Cardiac muscle cell (in vitro differentiated cells and primary cell): Measurements from ENCODE around the gene DYDC2. TPM values are rescaled to one million over a fixed set of nuclear protein-coding genes. Genes with fewer than 3 reads are reported as not detected.
"Not testable (repeated sequence)": the region's sequence is repeated elsewhere in the genome, so short reads cannot be mapped to it uniquely, and the experiment has no call there.

ENCODE experiments used
- DNase-seq, 2 donors: peaks; one replicate each; pipeline versions ENCODE4 v3.0.0 to v3.0.0-alpha.2; 2010 to 2017; ENCODE audit warnings: low read depth in 1 of 2, low spot score in 1 of 2
- H3K27ac ChIP-seq: fragments of 200-600 bp; sonication (generic); 2 replicates; pipeline ENCODE4 v1.5.1; 2016
- H3K27me3 ChIP-seq: fragments of 200-600 bp; sonication (generic); 2 replicates; pipeline ENCODE4 v1.6.0; 2016; ENCODE audit warnings: control low read depth
- H3K36me3 ChIP-seq: fragments of 200-600 bp; sonication (generic); 2 replicates; pipeline ENCODE4 v1.5.1; 2016; ENCODE audit warnings: control low read depth
- H3K4me1 ChIP-seq: fragments of 200-600 bp; sonication (generic); 2 replicates; pipeline ENCODE4 v1.8.1; 2017; ENCODE audit warnings: low read depth, mild to moderate bottlenecking, mixed run types
- H3K4me3 ChIP-seq: fragments of 200-600 bp; sonication (generic); 2 replicates; pipeline ENCODE4 v1.5.1; 2016; ENCODE audit warnings: mild to moderate bottlenecking
- H3K9me3 ChIP-seq: fragments of 200-600 bp; sonication (generic); 2 replicates; pipeline ENCODE4 v1.5.1; 2017; ENCODE audit warnings: low read depth, mild to moderate bottlenecking, control low read depth
- polyA plus RNA-seq: library from polyadenylated mRNA; unstranded; fragments of >200 nt; fragmentation: Nextera tagmentation; extraction: Ambion mirVana; gene quantifications from 2 replicates; pipeline ENCODE4 v1.2.1, GENCODE V29; 2016
- total RNA-seq: library from RNA; depleted of rRNA; stranded (reverse); fragments of >200 nt; gene quantifications from 2 replicates; pipeline ENCODE4 v1.2.3, GENCODE V29; 2016
- TF ChIP-seq, protein P1 (sequence below): IDR thresholded peaks from 2 replicates; pipeline ENCODE4 v1.5.1; 2012; ENCODE audit warnings: low read depth, mild to moderate bottlenecking, low read length

Gene DYDC2
- total and polyA plus RNA-seq, 2 experiments from 2014 or later, result 0.62 TPM; not detected in 1

GRCh38 chr10:80412486-80412885 lies 55.9 kb downstream of the DYDC2 start:
- no peak for DNase-seq
- H3K4me1 ChIP-seq, result peaks cover 62% of the 10 kb centered on the region
- TF ChIP-seq, protein P1, sequence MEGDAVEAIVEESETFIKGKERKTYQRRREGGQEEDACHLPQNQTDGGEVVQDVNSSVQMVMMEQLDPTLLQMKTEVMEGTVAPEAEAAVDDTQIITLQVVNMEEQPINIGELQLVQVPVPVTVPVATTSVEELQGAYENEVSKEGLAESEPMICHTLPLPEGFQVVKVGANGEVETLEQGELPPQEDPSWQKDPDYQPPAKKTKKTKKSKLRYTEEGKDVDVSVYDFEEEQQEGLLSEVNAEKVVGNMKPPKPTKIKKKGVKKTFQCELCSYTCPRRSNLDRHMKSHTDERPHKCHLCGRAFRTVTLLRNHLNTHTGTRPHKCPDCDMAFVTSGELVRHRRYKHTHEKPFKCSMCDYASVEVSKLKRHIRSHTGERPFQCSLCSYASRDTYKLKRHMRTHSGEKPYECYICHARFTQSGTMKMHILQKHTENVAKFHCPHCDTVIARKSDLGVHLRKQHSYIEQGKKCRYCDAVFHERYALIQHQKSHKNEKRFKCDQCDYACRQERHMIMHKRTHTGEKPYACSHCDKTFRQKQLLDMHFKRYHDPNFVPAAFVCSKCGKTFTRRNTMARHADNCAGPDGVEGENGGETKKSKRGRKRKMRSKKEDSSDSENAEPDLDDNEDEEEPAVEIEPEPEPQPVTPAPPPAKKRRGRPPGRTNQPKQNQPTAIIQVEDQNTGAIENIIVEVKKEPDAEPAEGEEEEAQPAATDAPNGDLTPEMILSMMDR, result no peak
- H3K27ac ChIP-seq, result no peak overlapping the region
- no peaks in the 10 kb centered on the region for H3K36me3 ChIP-seq
- H3K27me3 ChIP-seq, result no peaks in the 10 kb centered on the region
- no peak overlapping the region for H3K4me3 ChIP-seq
- no peaks in the 10 kb centered on the region for H3K9me3 ChIP-seq

DNA sequence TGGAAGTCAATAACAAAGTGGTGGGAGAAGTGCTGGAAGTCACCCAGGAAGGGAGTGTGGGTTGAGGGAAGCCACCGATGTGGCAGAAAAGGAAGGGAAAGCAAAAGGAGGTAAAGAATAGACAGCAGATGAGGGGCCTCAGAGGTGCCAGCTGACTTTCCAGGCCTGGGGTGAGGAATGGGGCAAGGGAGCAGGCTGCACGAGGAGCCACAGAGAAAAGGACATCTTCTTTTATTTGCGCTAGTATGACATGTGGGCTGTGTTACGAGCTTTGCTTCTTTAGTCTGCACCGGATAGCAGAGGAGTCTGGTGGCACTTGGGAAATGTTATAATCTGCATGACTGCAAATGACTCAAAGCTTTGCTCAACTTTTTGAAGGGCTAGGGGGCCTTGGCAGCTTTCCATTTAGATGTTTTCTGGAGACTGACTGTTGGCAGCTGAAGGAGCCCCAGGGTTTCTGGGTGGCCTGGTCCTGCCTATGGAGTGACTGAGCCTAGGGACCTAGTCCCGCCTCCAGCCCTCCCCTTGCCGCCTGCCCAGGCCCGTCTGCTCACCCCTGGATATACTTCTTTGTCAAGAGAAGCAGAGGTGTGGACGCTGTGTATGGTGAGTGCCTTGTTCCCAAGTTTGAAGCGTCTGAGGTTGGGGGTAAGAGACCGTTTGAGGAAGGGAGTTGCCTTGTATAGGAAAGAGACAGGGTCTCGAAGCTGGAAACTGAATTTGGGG lies 56.9 kb downstream of the DYDC2 start:
- TF ChIP-seq, protein P1, result no peak
- H3K27ac ChIP-seq, result peak overlapping the region; percentile 62
- H3K9me3 ChIP-seq, result no peaks in the 10 kb centered on the region
- no peak overlapping the region for H3K4me3 ChIP-seq
- H3K27me3 ChIP-seq, result no peaks in the 10 kb centered on the region
- no peaks in the 10 kb centered on the region for H3K36me3 ChIP-seq
- peaks cover 62% of the 10 kb centered on the region for H3K4me1 ChIP-seq
- peak; percentile 62 to 83 for DNase-seq

- no peak for DNase-seq
- TF ChIP-seq, protein P1, result no peak
- H3K27me3 ChIP-seq, result no peaks in the 10 kb centered on the region
- no peak overlapping the region for H3K4me3 ChIP-seq
- H3K9me3 ChIP-seq, result no peaks in the 10 kb centered on the region
- peak overlapping the region; percentile 62 for H3K27ac ChIP-seq
- peaks cover 62% of the 10 kb centered on the region for H3K4me1 ChIP-seq
- no peaks in the 10 kb centered on the region for H3K36me3 ChIP-seq
These were observed 57.7 kb downstream of the DYDC2 start for GRCh38 chr10:80414142-80414895.

DNA sequence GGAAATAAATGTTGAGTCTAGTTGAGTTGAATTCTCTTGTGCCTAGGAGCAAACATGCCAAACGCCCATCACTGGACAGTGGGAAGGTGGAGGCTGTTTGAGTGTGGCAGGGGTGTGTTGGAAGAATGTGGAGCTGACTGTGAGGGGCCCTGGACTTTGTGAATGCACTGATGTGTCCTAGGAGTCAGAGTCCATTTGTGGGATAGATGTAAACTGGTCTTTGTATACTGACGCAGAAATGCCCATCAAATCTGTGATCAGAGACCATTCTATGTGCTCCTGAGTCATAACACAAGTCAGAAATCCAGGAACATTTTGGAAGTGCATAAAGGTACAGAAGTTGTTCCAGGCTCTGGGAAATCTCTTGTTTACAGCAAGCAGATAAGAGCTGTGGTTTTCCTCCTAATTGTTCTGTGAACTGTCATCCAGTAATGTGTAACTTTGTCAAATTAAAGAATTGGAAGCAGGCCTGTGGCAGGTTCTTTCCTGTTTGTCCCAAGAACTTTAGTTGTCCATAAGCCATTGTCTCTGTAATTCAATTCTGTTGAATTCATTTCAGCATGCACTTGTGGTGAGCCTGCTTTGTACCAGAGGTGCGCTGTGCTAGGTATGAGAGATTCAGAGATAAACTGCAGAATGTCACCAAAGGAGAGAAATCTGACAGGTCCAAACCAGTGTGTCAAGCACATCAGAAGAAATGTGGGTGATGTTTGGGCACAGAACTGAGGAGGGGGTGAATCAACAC lies 59.3 kb downstream of the DYDC2 start:
- Histone ChIP-seq H3K27me3 (no peaks in the 10 kb centered on the region), H3K27ac (peak overlapping the region; percentile 62), H3K4me3 (no peak overlapping the region), H3K4me1 (peaks cover 52% of the 10 kb centered on the region), H3K9me3 (no peaks in the 10 kb centered on the region), H3K36me3 (no peaks in the 10 kb centered on the region)
- TF ChIP-seq, protein P1, result no peak
- peak in 1 of 2 donors; percentile 46 for DNase-seq

DNA sequence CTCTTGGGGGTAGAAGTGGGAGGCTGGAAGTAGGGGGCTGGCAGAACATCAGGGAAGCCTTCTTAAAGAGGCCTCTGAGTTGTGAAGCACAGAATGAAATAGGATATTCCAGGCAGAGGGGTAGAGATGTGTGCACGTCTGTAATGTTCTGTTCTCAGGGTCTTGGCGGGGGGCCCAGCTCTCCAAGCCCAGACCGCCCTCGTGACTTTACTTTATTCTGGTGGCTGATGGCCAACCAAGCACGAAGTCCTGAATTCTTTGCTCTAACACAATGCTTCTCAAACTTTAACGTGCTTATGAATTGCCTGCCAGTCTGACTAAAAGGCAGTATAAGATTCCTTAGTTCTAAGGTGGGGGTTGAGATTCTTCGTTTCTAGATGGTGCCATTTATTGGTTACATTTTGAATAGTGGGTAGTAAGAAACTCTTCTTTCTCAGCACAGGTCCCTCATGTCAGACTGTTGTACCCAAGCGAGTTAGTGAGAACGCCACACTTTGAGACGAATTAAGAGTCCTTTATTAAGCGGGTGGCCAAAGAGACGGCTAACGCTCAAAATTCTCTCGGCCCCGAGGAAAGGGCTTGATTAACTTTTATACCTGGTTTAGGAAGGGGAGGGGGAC lies 60.0 kb downstream of the DYDC2 start:
- Histone ChIP-seq H3K4me1 (peaks cover 46% of the 10 kb centered on the region), H3K27me3 (no peaks in the 10 kb centered on the region), H3K36me3 (no peaks in the 10 kb centered on the region), H3K9me3 (no peaks in the 10 kb centered on the region), H3K27ac (peak overlapping the region; percentile 62), H3K4me3 (no peak overlapping the region)
- DNase-seq, result peak; percentile 46 to 93
- TF ChIP-seq, protein P1, result no peak

GRCh38 chr10:80417256-80417655 lies 60.7 kb downstream of the DYDC2 start:
- not testable (repeated sequence) for H3K9me3 ChIP-seq, H3K27ac ChIP-seq, DNase-seq, H3K27me3 ChIP-seq, H3K36me3 ChIP-seq, H3K4me3 ChIP-seq
- peaks cover 43% of the 10 kb centered on the region for H3K4me1 ChIP-seq
